GM10248 (cell line): ENCODE results near the gene TMUB1.

Experiments used
- CTCF ChIA-PET: fragments of 300-600 bp; sonication (Branson Sonifier 250); formaldehyde crosslinking; extraction: SDS; loops from one replicate; lab custom pipeline; 2021; ENCODE audit warnings: antibody characterized with exemption; lab: Yijun Ruan, JAX
- POLR2A ChIA-PET: fragments of 350-650 bp; sonication (Branson Sonifier 250); formaldehyde crosslinking; extraction: SDS; loops from one replicate; lab custom pipeline; 2020; ENCODE audit warnings: antibody characterized with exemption; lab: Yijun Ruan, JAX
- DNase-seq: peaks from one replicate; pipeline ENCODE4 v3.0.0; 2012; ENCODE audit errors: extremely low spot score
- TF ChIP-seq, protein P1 (sequence below): IDR thresholded peaks from 2 replicates; pipeline ENCODE4 v1.5.1; 2012; ENCODE audit warnings: mild to moderate bottlenecking, low read depth; ENCODE audit errors: extremely low read depth, missing control alignments, control extremely low read depth

TMUB1 gene

DNA sequence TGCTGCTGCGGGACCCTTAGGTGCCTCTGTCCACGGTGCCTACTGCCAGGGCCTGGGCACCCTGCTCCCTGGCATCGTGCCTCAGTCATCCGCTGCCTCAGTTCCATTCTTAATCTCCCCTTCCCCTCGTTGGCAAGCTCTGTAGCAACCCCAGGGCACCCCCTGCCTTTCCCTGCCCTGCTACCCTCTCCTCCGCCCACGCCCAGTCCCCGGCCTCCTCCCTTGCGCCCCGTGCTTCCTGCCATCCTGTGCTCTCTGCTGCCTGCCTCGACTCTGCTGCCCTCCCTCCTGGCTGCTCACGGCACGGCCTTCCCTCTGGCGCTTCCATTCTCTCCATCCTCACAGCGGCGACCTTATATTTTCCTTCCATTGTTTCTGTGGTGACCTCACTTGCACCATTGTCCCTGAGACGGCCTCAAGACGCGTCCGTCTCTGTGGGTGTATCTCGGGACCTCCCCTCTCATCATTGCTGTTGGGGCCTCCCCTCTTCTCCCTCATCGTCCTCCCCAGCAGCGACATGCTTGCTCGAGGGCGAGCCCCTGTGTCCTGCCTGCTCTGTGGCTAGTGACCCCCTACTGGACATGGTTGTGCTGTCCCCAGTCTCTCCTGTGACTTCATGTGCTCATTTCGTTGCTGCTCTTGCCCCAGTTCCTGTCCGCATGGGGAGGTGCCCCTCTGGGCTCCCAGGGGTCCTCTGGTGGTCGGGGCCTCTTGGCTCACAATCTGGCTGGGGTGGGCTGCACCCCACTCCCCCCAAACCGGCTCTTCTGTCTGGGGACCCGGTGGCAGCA is 38.3 kb upstream of the TMUB1 start:
- POLR2A ChIA-PET: no interaction called here
- CTCF ChIA-PET: interaction anchor here (1.0 to 2.4 kb wide), 5 partner anchors 11 to 123 kb away, joined by 3 to 12 read pairs (median 3); no protein-coding TSS in a partner anchor
- DNase-seq: no peak
- TF ChIP-seq, protein P1, sequence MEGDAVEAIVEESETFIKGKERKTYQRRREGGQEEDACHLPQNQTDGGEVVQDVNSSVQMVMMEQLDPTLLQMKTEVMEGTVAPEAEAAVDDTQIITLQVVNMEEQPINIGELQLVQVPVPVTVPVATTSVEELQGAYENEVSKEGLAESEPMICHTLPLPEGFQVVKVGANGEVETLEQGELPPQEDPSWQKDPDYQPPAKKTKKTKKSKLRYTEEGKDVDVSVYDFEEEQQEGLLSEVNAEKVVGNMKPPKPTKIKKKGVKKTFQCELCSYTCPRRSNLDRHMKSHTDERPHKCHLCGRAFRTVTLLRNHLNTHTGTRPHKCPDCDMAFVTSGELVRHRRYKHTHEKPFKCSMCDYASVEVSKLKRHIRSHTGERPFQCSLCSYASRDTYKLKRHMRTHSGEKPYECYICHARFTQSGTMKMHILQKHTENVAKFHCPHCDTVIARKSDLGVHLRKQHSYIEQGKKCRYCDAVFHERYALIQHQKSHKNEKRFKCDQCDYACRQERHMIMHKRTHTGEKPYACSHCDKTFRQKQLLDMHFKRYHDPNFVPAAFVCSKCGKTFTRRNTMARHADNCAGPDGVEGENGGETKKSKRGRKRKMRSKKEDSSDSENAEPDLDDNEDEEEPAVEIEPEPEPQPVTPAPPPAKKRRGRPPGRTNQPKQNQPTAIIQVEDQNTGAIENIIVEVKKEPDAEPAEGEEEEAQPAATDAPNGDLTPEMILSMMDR: no peak

DNA sequence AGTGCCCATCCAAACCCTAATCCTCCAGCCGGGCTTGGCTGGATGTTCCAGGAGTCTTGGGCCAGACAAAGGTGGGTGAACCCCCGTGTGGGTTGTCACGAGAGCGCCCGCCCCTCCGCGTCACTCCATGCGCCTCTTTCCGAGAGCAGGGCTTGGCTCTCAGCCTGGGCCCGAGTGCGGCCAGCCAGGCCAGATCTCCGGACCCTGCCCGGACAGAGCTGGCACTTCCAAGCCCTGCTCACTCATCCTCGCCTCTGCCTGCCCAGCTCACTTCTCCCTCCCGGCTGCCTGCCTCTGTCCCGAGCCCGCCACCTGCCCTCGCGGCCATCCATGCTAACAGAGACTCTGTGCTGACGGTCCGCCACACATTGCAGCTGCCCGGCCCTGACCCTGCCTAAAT is 37.6 kb upstream of the TMUB1 start:
- CTCF ChIA-PET: interaction anchor here (1.0 to 2.4 kb wide), 5 partner anchors 10 to 123 kb away, joined by 3 to 12 read pairs (median 3); no protein-coding TSS in a partner anchor
- no peak for DNase-seq
- TF ChIP-seq, protein P1: no peak
- POLR2A ChIA-PET: no interaction called here

DNA sequence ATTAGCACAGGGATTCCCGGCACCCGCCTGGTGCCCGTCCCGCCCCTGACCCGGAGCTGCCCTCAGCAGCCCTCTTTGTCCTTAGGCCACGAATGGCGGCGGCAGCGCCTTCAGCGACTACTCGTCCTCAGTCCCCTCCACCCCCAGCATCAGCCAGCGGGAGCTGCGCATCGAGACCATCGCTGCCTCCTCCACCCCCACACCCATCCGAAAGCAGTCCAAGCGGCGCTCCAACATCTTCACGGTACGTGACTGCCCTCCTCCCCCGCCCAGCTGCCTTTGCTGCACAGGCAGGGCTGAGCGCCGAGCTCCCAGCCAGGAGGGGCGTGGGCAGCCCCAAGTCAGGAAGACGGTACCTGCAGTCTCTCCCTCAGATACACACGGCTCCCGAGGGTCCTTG is 36.6 kb upstream of the TMUB1 start:
- TF ChIP-seq, protein P1: no peak
- ChIA-PET POLR2A (no interaction called here), CTCF (interaction anchor here (1.0 to 2.4 kb wide), 7 partner anchors 9 to 126 kb away, joined by 3 to 12 read pairs (median 3); no protein-coding TSS in a partner anchor)
- no peak for DNase-seq

DNA sequence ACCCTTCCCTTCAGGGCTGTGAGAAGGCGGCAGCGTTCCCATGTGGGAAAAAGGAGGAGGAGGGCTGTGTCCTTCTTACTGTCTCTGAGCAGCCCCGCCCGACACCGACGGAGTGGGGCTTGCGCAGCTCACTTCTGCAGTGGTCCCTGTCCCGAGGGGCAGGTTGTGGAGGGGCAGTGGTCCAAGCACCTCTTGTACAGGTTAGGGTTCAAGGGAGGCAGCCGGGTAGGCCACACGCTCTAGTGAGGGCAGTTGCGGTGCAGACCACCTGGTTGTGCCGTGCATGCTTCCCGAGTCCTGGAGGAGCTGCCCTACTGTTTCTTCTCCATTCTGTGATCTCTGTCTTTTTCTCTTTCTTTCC is 35.7 kb upstream of the TMUB1 start:
- ChIA-PET POLR2A (no interaction called here), CTCF (interaction anchor here (1.2 to 1.8 kb wide), 3 partner anchors 53 to 127 kb away, joined by 3 to 4 read pairs (median 4); no protein-coding TSS in a partner anchor)
- TF ChIP-seq, protein P1: no peak
- DNase-seq: no peak

DNA sequence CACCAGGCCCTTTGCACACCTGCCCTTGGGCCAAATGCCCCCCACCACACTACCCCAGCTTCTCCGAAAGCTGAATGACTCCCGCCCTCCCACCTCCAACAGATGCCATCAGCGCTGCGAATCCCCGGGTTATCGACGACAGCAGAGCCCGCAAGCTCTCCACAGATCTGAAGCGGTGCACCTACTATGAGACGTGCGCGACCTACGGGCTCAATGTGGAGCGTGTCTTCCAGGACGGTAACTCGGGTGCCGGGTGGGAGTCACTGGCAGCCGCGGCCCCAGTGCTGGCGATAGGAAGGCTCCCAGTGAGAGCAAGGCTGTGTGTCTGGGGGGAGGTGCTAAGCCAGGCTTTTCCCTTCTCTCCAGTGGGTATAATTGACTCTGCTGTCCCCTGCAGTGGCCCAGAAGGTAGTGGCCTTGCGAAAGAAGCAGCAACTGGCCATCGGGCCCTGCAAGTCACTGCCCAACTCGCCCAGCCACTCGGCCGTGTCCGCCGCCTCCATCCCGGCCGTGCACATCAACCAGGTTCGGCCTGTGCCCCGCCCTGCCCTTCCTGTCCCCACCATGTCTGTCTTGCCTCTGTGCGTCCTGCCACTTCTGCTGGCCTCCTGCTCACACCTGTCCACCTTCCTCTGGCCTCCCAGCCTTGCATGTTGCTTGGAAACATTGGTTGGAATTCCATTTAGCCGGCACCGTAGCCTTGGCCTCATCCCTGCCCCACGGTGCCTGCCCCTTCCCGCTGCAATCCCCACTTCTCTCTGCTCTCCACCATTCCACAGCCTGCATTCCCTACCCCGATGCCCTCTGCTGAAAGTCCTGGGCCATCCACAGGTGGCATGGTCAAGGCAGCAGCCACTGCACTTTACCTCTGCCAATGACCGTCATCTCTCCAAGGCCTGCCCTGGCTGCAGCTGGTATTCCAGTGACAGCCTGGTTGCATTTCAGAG is 35.1 kb upstream of the TMUB1 start:
- DNase-seq: no peak
- POLR2A ChIA-PET: no interaction called here
- TF ChIP-seq, protein P1: no peak
- CTCF ChIA-PET: interaction anchor here (1.5 to 1.8 kb wide), 3 partner anchors 10 to 128 kb away, joined by 3 to 6 read pairs (median 4); no protein-coding TSS in a partner anchor

DNA sequence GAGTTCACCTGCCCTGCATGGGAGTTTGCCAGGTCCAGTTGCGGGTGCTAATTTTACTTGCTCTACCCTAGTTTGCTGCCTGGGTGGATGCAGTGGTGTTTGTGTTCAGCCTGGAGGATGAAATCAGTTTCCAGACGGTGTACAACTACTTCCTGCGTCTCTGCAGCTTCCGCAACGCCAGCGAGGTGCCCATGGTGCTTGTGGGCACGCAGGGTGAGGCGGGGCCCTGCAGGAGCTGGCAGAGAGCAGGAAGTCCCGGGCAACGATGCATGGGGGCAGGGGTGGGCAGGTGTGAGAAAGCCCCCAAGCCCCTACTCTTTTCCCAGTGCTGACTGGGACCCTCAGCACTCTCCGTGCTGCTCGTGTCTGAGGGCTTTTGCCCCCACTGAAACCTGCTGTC is 34.3 kb upstream of the TMUB1 start:
- ChIA-PET CTCF (interaction anchor here (1.2 to 1.5 kb wide), 2 partner anchors 9 to 52 kb away, joined by 3 to 6 read pairs; no protein-coding TSS in a partner anchor), POLR2A (no interaction called here)
- TF ChIP-seq, protein P1: no peak
- no peak for DNase-seq
